Karpas-422 (cell line): ENCODE results near the gene PDGFRA. TPM values are rescaled to one million over a fixed set of nuclear protein-coding genes. Genes with fewer than 3 reads are reported as not detected.
"Not testable (repeated sequence)": the region's sequence is repeated elsewhere in the genome, so short reads cannot be mapped to it uniquely, and the experiment has no call there.

Experiments
- DNase-seq: peaks from one replicate; pipeline ENCODE4 v3.0.0-alpha.2; 2015
- H2AFZ ChIP-seq: fragments of 200-600 bp; sonication (generic); 2 replicates; pipeline ENCODE4 v1.6.1; 2014; ENCODE audit warnings: antibody characterized with exemption, low read length, mixed read lengths
- H3K27ac ChIP-seq: fragments of 200-600 bp; sonication (generic); 2 replicates; pipeline ENCODE4 v1.5.1; 2014; ENCODE audit warnings: mild to moderate bottlenecking, low read length, moderate library complexity
- H3K27me3 ChIP-seq: fragments of 200-600 bp; sonication (generic); 2 replicates; pipeline ENCODE4 v1.6.1; 2014; ENCODE audit warnings: low read length, mixed read lengths
- H3K36me3 ChIP-seq: fragments of 200-600 bp; sonication (generic); 2 replicates; pipeline ENCODE4 v1.6.1; 2014; ENCODE audit warnings: low read length, mixed read lengths; ENCODE audit not compliant: insufficient read depth
- H3K4me1 ChIP-seq: fragments of 200-600 bp; sonication (generic); 2 replicates; pipeline ENCODE4 v1.6.1; 2014; ENCODE audit warnings: mild to moderate bottlenecking, low read length, mixed read lengths
- H3K4me2 ChIP-seq: fragments of 200-600 bp; sonication (generic); 2 replicates; pipeline ENCODE4 v1.6.1; 2014; ENCODE audit warnings: low read length, low read depth, mild to moderate bottlenecking; ENCODE audit not compliant: poor library complexity, severe bottlenecking
- H3K4me3 ChIP-seq: fragments of 200-600 bp; sonication (generic); 2 replicates; pipeline ENCODE4 v1.5.1; 2014; ENCODE audit warnings: mild to moderate bottlenecking, antibody characterized with exemption, low read length, mixed read lengths
- H3K79me2 ChIP-seq: fragments of 200-600 bp; sonication (generic); 2 replicates; pipeline ENCODE4 v1.6.1; 2014; ENCODE audit warnings: mild to moderate bottlenecking, low read length, mixed read lengths
- H3K9ac ChIP-seq: fragments of 200-600 bp; sonication (generic); 2 replicates; pipeline ENCODE4 v1.6.0; 2014; ENCODE audit warnings: low read length
- H3K9me2 ChIP-seq: fragments of 200-600 bp; sonication (generic), shearing (Covaris generic); replicated peaks from 2 replicates; pipeline ENCODE4 v1.6.0; 2014; ENCODE audit warnings: mild to moderate bottlenecking, low read length, moderate library complexity; ENCODE audit not compliant: insufficient read depth
- H3K9me3 ChIP-seq: fragments of 300-700, 200-600 bp; sonication (generic); 2 replicates; pipeline ENCODE4 v1.6.1; 2014; ENCODE audit warnings: low read length, mixed read lengths
- H4K20me1 ChIP-seq: fragments of 200-600 bp; sonication (generic); 2 replicates; pipeline ENCODE4 v1.6.1; 2014; ENCODE audit warnings: mild to moderate bottlenecking, antibody characterized with exemption, low read length, low read depth; ENCODE audit not compliant: insufficient read depth
- total RNA-seq: library from RNA; depleted of rRNA; stranded (reverse); fragments of >200 nt; shearing (Covaris generic); gene quantifications from 2 replicates; pipeline ENCODE4 v1.2.3, GENCODE V29; 2014; ENCODE audit warnings: low replicate concordance; rRNA removed

The PDGFRA gene
- total RNA-seq, 1 experiment from 2014 or later: not detected

- Histone ChIP-seq H3K9ac (no peak overlapping the region), H3K9me3 (no peaks in the 10 kb centered on the region), H4K20me1 (no peaks in the 10 kb centered on the region), H3K27ac (no peak overlapping the region), H3K9me2 (no peaks in the 10 kb centered on the region), H3K4me1 (no peaks in the 10 kb centered on the region), H2AFZ (no peak overlapping the region), H3K4me2 (no peak overlapping the region), H3K79me2 (no peaks in the 10 kb centered on the region), H3K4me3 (no peak overlapping the region), H3K27me3 (no peaks in the 10 kb centered on the region), H3K36me3 (no peaks in the 10 kb centered on the region)
- DNase-seq: no peak
Observed at GRCh38 chr4:54332542-54332941, 103.4 kb downstream of the PDGFRA start.

GRCh38 chr4:54333657-54334056 lies 104.6 kb downstream of the PDGFRA start:
- H3K36me3 ChIP-seq: no peaks in the 10 kb centered on the region
- H3K4me1 ChIP-seq: no peaks in the 10 kb centered on the region
- H3K4me2 ChIP-seq: no peak overlapping the region
- no peak overlapping the region for H3K27ac ChIP-seq
- no peak for DNase-seq
- H3K4me3 ChIP-seq: no peak overlapping the region
- no peak overlapping the region for H2AFZ ChIP-seq
- no peaks in the 10 kb centered on the region for H3K9me3 ChIP-seq
- no peak overlapping the region for H3K9ac ChIP-seq
- H3K9me2 ChIP-seq: no peaks in the 10 kb centered on the region
- H3K79me2 ChIP-seq: no peaks in the 10 kb centered on the region
- no peaks in the 10 kb centered on the region for H3K27me3 ChIP-seq
- H4K20me1 ChIP-seq: no peaks in the 10 kb centered on the region

GRCh38 chr4:54334769-54335168 lies 105.7 kb downstream of the PDGFRA start:
- H3K27me3 ChIP-seq, H3K9me2 ChIP-seq, H3K4me3 ChIP-seq, H3K9me3 ChIP-seq, H4K20me1 ChIP-seq, DNase-seq, H3K36me3 ChIP-seq, H3K27ac ChIP-seq, H2AFZ ChIP-seq, H3K79me2 ChIP-seq, H3K9ac ChIP-seq, H3K4me2 ChIP-seq, H3K4me1 ChIP-seq: not testable (repeated sequence)

- no peaks in the 10 kb centered on the region for H3K9me3 ChIP-seq
- no peak overlapping the region for H3K9ac ChIP-seq
- H2AFZ ChIP-seq: no peak overlapping the region
- no peaks in the 10 kb centered on the region for H3K27me3 ChIP-seq
- no peak for DNase-seq
- H3K4me2 ChIP-seq: no peak overlapping the region
- no peak overlapping the region for H3K27ac ChIP-seq
- no peaks in the 10 kb centered on the region for H3K36me3 ChIP-seq
- H3K9me2 ChIP-seq: no peaks in the 10 kb centered on the region
- H3K4me1 ChIP-seq: no peaks in the 10 kb centered on the region
- no peaks in the 10 kb centered on the region for H4K20me1 ChIP-seq
- H3K4me3 ChIP-seq: no peak overlapping the region
- H3K79me2 ChIP-seq: no peaks in the 10 kb centered on the region
Observed at GRCh38 chr4:54337009-54337408, 107.9 kb downstream of the PDGFRA start.

- DNase-seq, H3K36me3 ChIP-seq, H3K79me2 ChIP-seq, H3K4me2 ChIP-seq, H3K27ac ChIP-seq, H3K27me3 ChIP-seq, H2AFZ ChIP-seq, H3K9ac ChIP-seq, H3K9me2 ChIP-seq, H4K20me1 ChIP-seq, H3K4me3 ChIP-seq, H3K9me3 ChIP-seq, H3K4me1 ChIP-seq: not testable (repeated sequence)
Observed at GRCh38 chr4:54342067-54342466, 113.0 kb downstream of the PDGFRA start.

Other genes starting within 250 kb of the PDGFRA start
- 103 and 116 TPM in 2 replicates for gene CHIC2, start 164.7 kb upstream of the PDGFRA start, total RNA-seq
- 9.5 and 23.9 TPM in 2 replicates for gene GSX2, start 129.1 kb upstream of the PDGFRA start, total RNA-seq